Thyroid gland (tissue), 4 donors: ENCODE data around the gene SULT1A2.

Source experiments
- CTCF ChIP-seq, 6 experiments: fragments of 200-600 bp in 3 of 6; fragments of 450-650 bp in 3 of 6; sonication (generic) in 3 of 6; IDR thresholded peaks; one replicate each; pipeline ENCODE4 v1.5.1; 2016 to 2019; ENCODE audit warnings: antibody characterized with exemption in 6 of 6, mild to moderate bottlenecking in 2 of 6, inconsistent platforms in 1 of 6, moderate library complexity in 1 of 6
- POLR2A ChIP-seq, 2 donors: fragments of 450-650 bp; IDR thresholded peaks; one replicate each; pipeline ENCODE4 v1.6.1; 2017; ENCODE audit warnings: antibody characterized with exemption in 2 of 2, mild to moderate bottlenecking in 2 of 2, moderate library complexity in 1 of 2

- TF ChIP-seq CTCF (IDR thresholded peaks at IDR 0.05) (no peak), POLR2A (IDR thresholded peaks at IDR 0.05) (no peak)
Measured at GRCh38 chr16:28574925-28575324, 21.9 kb downstream of the SULT1A2 start.
